ENCODE data around the gene EP300.
"Not testable (repeated sequence)": the region's sequence is repeated elsewhere in the genome, so short reads cannot be mapped to it uniquely, and the experiment has no call there.

EP300 gene

GRCh38 chr22:41146573-41146972 lies 54.2 kb downstream of the EP300 start:
- DNase-seq (ENCODE audit: extremely low read depth in 1 of 2, low read depth in 1 of 2) = no peak

DNA sequence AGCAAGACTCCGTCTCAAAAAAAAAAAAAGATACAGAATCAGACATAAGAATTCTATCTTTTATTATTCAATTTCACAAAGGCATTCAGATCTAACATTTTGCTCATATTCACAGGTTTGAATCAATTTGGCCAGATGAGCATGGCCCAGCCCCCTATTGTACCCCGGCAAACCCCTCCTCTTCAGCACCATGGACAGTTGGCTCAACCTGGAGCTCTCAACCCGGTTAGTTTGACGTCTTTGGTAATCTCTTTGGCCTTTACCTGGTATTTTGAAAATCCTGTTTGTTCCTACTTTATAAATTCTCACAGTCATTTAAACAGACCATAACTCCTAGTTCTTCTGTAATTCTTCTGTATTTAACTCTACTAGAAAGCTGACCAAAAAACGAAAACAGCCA lies 55.3 kb downstream of the EP300 start:
- no peak for DNase-seq (ENCODE audit: extremely low read depth in 1 of 2, low read depth in 1 of 2)

- DNase-seq (ENCODE audit: extremely low read depth in 1 of 2, low read depth in 1 of 2) = no peak
These were observed 60.5 kb downstream of the EP300 start for GRCh38 chr22:41152902-41153301.

GRCh38 chr22:41157083-41157482 lies 64.7 kb downstream of the EP300 start:
- DNase-seq (ENCODE audit: extremely low read depth in 1 of 2, low read depth in 1 of 2) = no peak

- DNase-seq (ENCODE audit: extremely low read depth in 1 of 2, low read depth in 1 of 2) = no peak
These were observed 76.8 kb downstream of the EP300 start for GRCh38 chr22:41169157-41169556.

GRCh38 chr22:41171996-41172395 lies 79.6 kb downstream of the EP300 start:
- no peak for DNase-seq (ENCODE audit: extremely low read depth in 1 of 2, low read depth in 1 of 2)

DNA sequence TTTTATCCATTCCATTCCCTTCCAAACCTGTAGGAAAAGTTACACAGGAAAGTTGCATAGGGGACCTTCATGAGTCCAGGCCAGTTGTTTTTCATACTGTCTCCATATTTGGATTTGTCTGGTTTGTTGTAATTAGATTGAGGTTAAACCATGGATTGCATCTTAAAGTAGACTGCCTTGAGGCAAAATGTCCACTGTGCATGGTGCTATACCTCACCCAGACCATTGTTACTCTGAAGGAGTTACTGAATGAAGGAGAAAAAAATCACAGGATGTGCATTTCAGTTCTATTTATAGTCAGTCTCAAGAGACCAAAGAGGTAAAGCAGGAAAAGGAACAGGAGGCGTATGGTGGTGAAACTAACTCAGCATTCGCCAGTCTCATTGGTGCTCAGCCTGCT lies 83.2 kb downstream of the EP300 start:
- DNase-seq (ENCODE audit: extremely low read depth in 1 of 2, low read depth in 1 of 2) = no peak

GRCh38 chr22:41177040-41177621 lies 84.7 kb downstream of the EP300 start:
- DNase-seq (ENCODE audit: extremely low read depth in 1 of 2, low read depth in 1 of 2) = no peak

DNA sequence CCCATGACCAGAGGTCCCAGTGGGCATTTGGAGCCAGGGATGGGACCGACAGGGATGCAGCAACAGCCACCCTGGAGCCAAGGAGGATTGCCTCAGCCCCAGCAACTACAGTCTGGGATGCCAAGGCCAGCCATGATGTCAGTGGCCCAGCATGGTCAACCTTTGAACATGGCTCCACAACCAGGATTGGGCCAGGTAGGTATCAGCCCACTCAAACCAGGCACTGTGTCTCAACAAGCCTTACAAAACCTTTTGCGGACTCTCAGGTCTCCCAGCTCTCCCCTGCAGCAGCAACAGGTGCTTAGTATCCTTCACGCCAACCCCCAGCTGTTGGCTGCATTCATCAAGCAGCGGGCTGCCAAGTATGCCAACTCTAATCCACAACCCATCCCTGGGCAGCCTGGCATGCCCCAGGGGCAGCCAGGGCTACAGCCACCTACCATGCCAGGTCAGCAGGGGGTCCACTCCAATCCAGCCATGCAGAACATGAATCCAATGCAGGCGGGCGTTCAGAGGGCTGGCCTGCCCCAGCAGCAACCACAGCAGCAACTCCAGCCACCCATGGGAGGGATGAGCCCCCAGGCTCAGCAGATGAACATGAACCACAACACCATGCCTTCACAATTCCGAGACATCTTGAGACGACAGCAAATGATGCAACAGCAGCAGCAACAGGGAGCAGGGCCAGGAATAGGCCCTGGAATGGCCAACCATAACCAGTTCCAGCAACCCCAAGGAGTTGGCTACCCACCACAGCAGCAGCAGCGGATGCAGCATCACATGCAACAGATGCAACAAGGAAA lies 85.4 kb downstream of the EP300 start:
- no peak for DNase-seq (ENCODE audit: extremely low read depth in 1 of 2, low read depth in 1 of 2)

GRCh38 chr22:41178425-41178975 lies 86.1 kb downstream of the EP300 start:
- DNase-seq (ENCODE audit: extremely low read depth in 1 of 2, low read depth in 1 of 2) = no peak

DNA sequence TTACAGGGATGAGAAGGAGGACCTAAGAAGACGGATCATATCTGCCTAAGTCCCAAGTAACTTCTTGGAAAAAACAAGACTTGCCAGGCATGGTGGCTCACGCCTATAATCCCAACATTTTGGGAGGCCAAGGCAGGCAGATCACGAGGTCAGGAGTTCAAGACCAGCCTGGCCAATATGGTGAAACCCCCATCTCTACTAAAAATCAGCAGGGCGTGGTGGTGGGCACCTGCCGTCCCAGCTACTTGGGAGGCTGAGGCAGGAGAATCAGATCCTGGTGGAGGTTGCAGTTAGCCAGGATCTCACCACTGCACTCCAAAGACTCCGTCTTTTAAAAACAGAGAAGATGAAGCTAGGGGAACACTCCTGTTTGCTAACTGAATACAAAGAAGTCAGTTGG lies 88.0 kb downstream of the EP300 start:
- not testable (repeated sequence) for DNase-seq (ENCODE audit: extremely low read depth in 1 of 2, low read depth in 1 of 2)

DNA sequence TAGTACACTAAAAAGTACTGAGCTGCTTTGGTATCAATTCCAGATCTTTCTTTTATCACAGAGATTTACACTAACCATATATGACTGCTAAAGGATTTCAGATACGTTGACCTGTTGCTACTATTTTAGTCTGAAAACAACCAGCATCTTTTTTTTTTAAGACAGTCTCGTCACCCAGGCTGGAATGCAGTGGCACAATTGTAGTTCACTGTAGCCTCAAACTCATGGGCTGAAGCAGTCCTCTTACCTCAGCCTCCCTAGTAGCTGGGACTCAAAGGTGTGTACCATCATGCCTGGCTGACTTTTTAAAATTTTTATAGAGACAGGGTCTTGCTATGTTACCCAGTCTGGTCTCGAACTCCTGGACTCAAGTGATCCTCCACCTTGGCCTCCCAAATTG lies 88.5 kb downstream of the EP300 start:
- no peak for DNase-seq (ENCODE audit: extremely low read depth in 1 of 2, low read depth in 1 of 2)

DNA sequence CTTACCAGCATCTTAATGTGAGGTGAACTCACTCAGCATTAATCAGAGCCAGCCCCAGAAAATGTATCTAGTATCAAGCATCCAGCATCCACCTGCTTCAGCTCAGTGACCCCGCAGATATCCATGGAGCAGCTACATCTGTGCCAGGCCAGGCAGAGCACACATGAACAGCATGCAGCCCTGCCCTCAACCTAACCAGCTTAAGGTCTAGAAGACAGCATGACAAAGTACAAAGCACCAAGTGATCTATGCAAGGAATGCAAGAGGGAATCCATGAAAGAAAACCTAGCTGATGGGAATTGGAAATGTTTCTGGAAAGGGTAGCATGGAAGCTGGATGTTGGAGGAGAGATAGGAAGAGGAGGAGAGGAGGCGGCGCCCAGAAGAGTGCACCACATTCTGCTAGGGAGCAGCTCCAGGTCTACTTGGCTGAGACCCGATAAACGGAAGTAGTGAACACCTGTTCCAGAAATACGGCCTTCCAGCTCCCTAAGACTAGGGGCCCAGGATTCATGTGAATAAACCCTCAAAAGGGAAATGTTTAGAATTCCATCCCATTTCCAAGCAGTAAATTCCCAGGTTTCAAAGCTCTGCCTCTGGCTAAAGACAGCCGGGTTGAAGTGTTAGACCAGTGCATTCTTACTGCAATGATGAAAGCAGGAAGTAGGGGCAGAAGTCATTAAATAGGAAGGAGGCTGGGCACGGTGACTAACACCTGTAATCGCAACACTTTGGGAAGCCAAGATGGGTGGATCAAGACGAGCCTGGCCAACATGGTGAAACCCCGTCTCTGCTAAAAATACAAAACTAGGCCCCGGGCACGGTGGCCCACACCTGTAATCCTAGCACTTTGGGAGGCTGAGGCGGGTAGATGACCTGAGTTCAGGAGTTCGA lies 89.2 kb downstream of the EP300 start:
- DNase-seq (ENCODE audit: extremely low read depth in 1 of 2, low read depth in 1 of 2) = no peak

DNA sequence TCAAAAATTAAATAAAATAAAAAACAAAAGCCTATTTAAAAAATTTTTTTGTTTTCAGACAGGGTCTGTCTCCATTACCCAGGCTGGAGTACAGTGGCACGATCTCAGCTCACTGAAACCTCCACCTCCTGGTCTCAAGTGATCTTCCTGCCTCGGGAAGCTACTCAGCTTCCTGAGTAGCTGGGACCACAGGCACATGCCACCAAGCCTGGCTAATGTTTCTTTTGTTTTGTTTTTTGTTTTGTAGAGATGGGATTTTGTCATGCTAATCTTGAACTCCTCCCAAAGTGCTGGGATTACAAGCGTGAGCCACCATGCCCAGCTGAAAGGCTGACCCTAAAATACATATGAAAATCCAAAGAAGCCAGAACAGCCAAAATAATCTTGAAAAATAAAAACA lies 92.3 kb downstream of the EP300 start:
- no peak for DNase-seq (ENCODE audit: extremely low read depth in 1 of 2, low read depth in 1 of 2)

GRCh38 chr22:41191467-41191866 lies 99.1 kb downstream of the EP300 start:
- no peak for DNase-seq (ENCODE audit: extremely low read depth in 1 of 2, low read depth in 1 of 2)

GRCh38 chr22:41193829-41194228 lies 101.4 kb downstream of the EP300 start:
- no peak for DNase-seq (ENCODE audit: extremely low read depth in 1 of 2, low read depth in 1 of 2)

GRCh38 chr22:41197038-41197972 lies 104.9 kb downstream of the EP300 start:
- peak; percentile 57 to 69 for DNase-seq (ENCODE audit: extremely low read depth in 1 of 2, low read depth in 1 of 2)

DNA sequence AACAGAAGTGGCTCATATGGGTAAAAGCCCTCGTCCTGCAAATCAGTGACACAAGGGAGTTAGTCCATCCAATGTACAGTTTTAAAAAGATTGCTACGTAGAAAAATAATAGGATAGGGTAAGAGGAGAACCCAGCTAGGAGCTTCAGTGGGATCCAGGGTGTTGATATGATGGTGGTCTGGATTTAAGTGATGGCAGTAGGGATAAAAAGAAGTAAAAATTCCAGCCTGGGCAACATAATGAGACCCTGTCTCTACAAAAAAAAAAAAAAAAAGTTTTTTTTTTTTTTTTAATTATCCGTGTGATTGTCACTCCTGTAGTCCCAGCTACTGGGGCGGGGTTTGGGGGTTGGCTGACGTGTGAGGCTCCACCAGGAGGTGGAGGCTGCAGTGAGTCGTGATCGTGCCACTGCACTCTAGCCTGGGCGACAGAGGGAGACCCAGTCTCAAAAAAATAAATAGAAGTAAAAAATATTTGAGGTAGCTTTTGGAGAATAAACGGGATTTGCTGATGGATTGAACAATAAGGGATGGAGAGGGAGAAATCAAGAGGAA lies 105.7 kb downstream of the EP300 start:
- peak; percentile 16 to 48 for DNase-seq (ENCODE audit: extremely low read depth in 1 of 2, low read depth in 1 of 2)

- DNase-seq (ENCODE audit: extremely low read depth in 1 of 2, low read depth in 1 of 2) = no peak
These were observed 108.7 kb downstream of the EP300 start for GRCh38 chr22:41201141-41201540.

- no peak for DNase-seq (ENCODE audit: extremely low read depth in 1 of 2, low read depth in 1 of 2)
These were observed 110.7 kb downstream of the EP300 start for GRCh38 chr22:41203118-41203517.
